Tibial nerve (tissue), 4 donors: Measurements from ENCODE around the gene RANBP3L.

Source experiments
- EP300 ChIP-seq, 2 donors: sonication (generic); formaldehyde crosslinking; IDR thresholded peaks; one replicate each; pipeline ENCODE4 v1.6.1; 2017; ENCODE audit warnings: antibody characterized with exemption in 2 of 2, mild to moderate bottlenecking in 1 of 2
- TF ChIP-seq, protein P1 (sequence below), 5 experiments: fragments of 200-600 bp in 3 of 5; fragments of 450-650 bp in 2 of 5; sonication (generic) in 3 of 5; IDR thresholded peaks; one replicate each; pipeline ENCODE4 v1.5.1; 2016 to 2019; ENCODE audit warnings: antibody characterized with exemption in 5 of 5, mild to moderate bottlenecking in 3 of 5, moderate library complexity in 2 of 5

DNA sequence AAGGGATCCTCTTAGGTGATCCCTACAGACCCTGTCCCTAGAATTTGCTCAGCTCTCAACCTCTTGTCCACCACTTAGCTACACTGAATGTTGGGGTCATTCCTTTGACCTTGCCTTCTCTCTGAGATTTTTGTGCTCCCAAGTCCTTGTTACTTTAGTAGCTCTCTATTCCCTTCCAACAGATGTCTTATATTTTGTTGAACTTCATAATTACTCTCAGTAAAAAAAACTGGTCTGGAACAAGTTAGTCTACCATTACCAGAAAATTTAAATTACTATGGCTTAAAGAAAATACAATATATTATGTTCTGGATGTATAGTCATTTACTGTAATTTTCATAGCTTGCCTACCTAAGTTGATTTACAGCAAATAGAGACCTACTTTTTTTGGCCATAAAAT is 23.5 kb upstream of the RANBP3L start:
- TF ChIP-seq, protein P1, sequence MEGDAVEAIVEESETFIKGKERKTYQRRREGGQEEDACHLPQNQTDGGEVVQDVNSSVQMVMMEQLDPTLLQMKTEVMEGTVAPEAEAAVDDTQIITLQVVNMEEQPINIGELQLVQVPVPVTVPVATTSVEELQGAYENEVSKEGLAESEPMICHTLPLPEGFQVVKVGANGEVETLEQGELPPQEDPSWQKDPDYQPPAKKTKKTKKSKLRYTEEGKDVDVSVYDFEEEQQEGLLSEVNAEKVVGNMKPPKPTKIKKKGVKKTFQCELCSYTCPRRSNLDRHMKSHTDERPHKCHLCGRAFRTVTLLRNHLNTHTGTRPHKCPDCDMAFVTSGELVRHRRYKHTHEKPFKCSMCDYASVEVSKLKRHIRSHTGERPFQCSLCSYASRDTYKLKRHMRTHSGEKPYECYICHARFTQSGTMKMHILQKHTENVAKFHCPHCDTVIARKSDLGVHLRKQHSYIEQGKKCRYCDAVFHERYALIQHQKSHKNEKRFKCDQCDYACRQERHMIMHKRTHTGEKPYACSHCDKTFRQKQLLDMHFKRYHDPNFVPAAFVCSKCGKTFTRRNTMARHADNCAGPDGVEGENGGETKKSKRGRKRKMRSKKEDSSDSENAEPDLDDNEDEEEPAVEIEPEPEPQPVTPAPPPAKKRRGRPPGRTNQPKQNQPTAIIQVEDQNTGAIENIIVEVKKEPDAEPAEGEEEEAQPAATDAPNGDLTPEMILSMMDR (IDR thresholded peaks at IDR 0.05) = no peak
- no peak for TF ChIP-seq EP300 (IDR thresholded peaks at IDR 0.05)
